Measurements from ENCODE around the gene GOLGA6L10. TPM values are rescaled to one million over a fixed set of nuclear protein-coding genes. Genes with fewer than 3 reads are reported as not detected.
"Not testable (repeated sequence)": the region's sequence is repeated elsewhere in the genome, so short reads cannot be mapped to it uniquely, and the experiment has no call there.

GOLGA6L10 gene
- total RNA-seq, 1 donor from 2014 or later = 0.20 TPM

- DNase-seq (ENCODE audit: low read depth in 2 of 2) = not testable (repeated sequence)
Measured at GRCh38 chr15:82342632-82343374, 6.5 kb downstream of the GOLGA6L10 start.

GRCh38 chr15:82338573-82338972 lies 10.7 kb downstream of the GOLGA6L10 start:
- not testable (repeated sequence) for DNase-seq (ENCODE audit: low read depth in 2 of 2)

- not testable (repeated sequence) for DNase-seq (ENCODE audit: low read depth in 2 of 2)
Measured at GRCh38 chr15:82338053-82338452, 11.2 kb downstream of the GOLGA6L10 start.

GRCh38 chr15:82337051-82337450 lies 12.2 kb downstream of the GOLGA6L10 start:
- DNase-seq (ENCODE audit: low read depth in 2 of 2) = not testable (repeated sequence)

GRCh38 chr15:82336180-82336647 lies 13.1 kb downstream of the GOLGA6L10 start:
- peak; percentile 36 to 80 for DNase-seq (ENCODE audit: low read depth in 2 of 2)

GRCh38 chr15:82335006-82335405 lies 14.3 kb downstream of the GOLGA6L10 start:
- DNase-seq (ENCODE audit: low read depth in 2 of 2) = not testable (repeated sequence)

- not testable (repeated sequence) for DNase-seq (ENCODE audit: low read depth in 2 of 2)
Measured at GRCh38 chr15:82334554-82334932, 14.7 kb downstream of the GOLGA6L10 start.

GRCh38 chr15:82333603-82334553 lies 15.4 kb downstream of the GOLGA6L10 start:
- not testable (repeated sequence) for DNase-seq (ENCODE audit: low read depth in 2 of 2)

- DNase-seq (ENCODE audit: low read depth in 2 of 2) = peak; percentile 41 to 48
Measured at GRCh38 chr15:82332711-82333602, 16.3 kb downstream of the GOLGA6L10 start.

- not testable (repeated sequence) for DNase-seq (ENCODE audit: low read depth in 2 of 2)
Measured at GRCh38 chr15:82331576-82332304, 17.5 kb downstream of the GOLGA6L10 start.

GRCh38 chr15:82330921-82331320 lies 18.4 kb downstream of the GOLGA6L10 start:
- not testable (repeated sequence) for DNase-seq (ENCODE audit: low read depth in 2 of 2)

GRCh38 chr15:82329039-82329438 lies 20.2 kb downstream of the GOLGA6L10 start:
- DNase-seq (ENCODE audit: low read depth in 2 of 2) = not testable (repeated sequence)

GRCh38 chr15:82327372-82327771 lies 21.9 kb downstream of the GOLGA6L10 start:
- not testable (repeated sequence) for DNase-seq (ENCODE audit: low read depth in 2 of 2)

- DNase-seq (ENCODE audit: low read depth in 2 of 2) = not testable (repeated sequence)
Measured at GRCh38 chr15:82326896-82327295, 22.4 kb downstream of the GOLGA6L10 start.

- not testable (repeated sequence) for DNase-seq (ENCODE audit: low read depth in 2 of 2)
Measured at GRCh38 chr15:82325646-82326045, 23.6 kb downstream of the GOLGA6L10 start.

- DNase-seq (ENCODE audit: low read depth in 2 of 2) = not testable (repeated sequence)
Measured at GRCh38 chr15:82324831-82325230, 24.4 kb downstream of the GOLGA6L10 start.

GRCh38 chr15:82322488-82322887 lies 26.8 kb downstream of the GOLGA6L10 start:
- not testable (repeated sequence) for DNase-seq (ENCODE audit: low read depth in 2 of 2)

- DNase-seq (ENCODE audit: low read depth in 2 of 2) = not testable (repeated sequence)
Measured at GRCh38 chr15:82320861-82321260, 28.4 kb downstream of the GOLGA6L10 start.

- DNase-seq (ENCODE audit: low read depth in 2 of 2) = not testable (repeated sequence)
Measured at GRCh38 chr15:82319522-82320278, 29.6 kb downstream of the GOLGA6L10 start.

Data from lung microvascular endothelial cell (primary cell).